Germinal center (tissue), 1 donor: Measurements from ENCODE around the gene RETREG1.
"Not testable (repeated sequence)": the region's sequence is repeated elsewhere in the genome, so short reads cannot be mapped to it uniquely, and the experiment has no call there.

ENCODE experiments used
- DNase-seq: peaks from one replicate; pipeline ENCODE4 v3.0.0; 2012; ENCODE audit warnings: mixed read lengths, low spot score

The RETREG1 gene

GRCh38 chr5:16617274-16617968 is 624 bp upstream of the RETREG1 start:
- DNase-seq: no peak

GRCh38 chr5:16615741-16616535 is 859 bp downstream of the RETREG1 start:
- no peak for DNase-seq

GRCh38 chr5:16612007-16612406 is 4.8 kb downstream of the RETREG1 start:
- DNase-seq: no peak

GRCh38 chr5:16610896-16611295 is 5.9 kb downstream of the RETREG1 start:
- not testable (repeated sequence) for DNase-seq

- DNase-seq: no peak
These were observed 7.4 kb downstream of the RETREG1 start for GRCh38 chr5:16609412-16609811.

- DNase-seq: no peak
These were observed 10.2 kb downstream of the RETREG1 start for GRCh38 chr5:16606628-16607027.

- DNase-seq: no peak
These were observed 13.1 kb downstream of the RETREG1 start for GRCh38 chr5:16603701-16604100.

- DNase-seq: no peak
These were observed 13.5 kb downstream of the RETREG1 start for GRCh38 chr5:16603295-16603694.

GRCh38 chr5:16602182-16602581 is 14.6 kb downstream of the RETREG1 start:
- no peak for DNase-seq

- DNase-seq: no peak
These were observed 15.9 kb downstream of the RETREG1 start for GRCh38 chr5:16600946-16601345.

GRCh38 chr5:16600397-16600796 is 16.4 kb downstream of the RETREG1 start:
- no peak for DNase-seq

GRCh38 chr5:16597946-16598694 is 18.7 kb downstream of the RETREG1 start:
- DNase-seq: no peak

- no peak for DNase-seq
These were observed 20.2 kb downstream of the RETREG1 start for GRCh38 chr5:16596581-16596940.

- DNase-seq: no peak
These were observed 20.8 kb downstream of the RETREG1 start for GRCh38 chr5:16595881-16596580.

GRCh38 chr5:16593628-16594027 is 23.2 kb downstream of the RETREG1 start:
- DNase-seq: no peak

- DNase-seq: no peak
These were observed 23.8 kb downstream of the RETREG1 start for GRCh38 chr5:16593013-16593412.

GRCh38 chr5:16592255-16592654 is 24.5 kb downstream of the RETREG1 start:
- DNase-seq: no peak

- DNase-seq: no peak
These were observed 26.1 kb downstream of the RETREG1 start for GRCh38 chr5:16590685-16591084.

GRCh38 chr5:16589658-16590057 is 27.1 kb downstream of the RETREG1 start:
- DNase-seq: no peak

- no peak for DNase-seq
These were observed 28.2 kb downstream of the RETREG1 start for GRCh38 chr5:16588434-16589214.

GRCh38 chr5:16586556-16586955 is 30.2 kb downstream of the RETREG1 start:
- DNase-seq: no peak
